Measurements from ENCODE around the gene SPA17. TPM values are rescaled to one million over a fixed set of nuclear protein-coding genes. Genes with fewer than 3 reads are reported as not detected.

Gene SPA17
- total RNA-seq, result 10 to 100 TPM; 14.4 to 15.6 TPM
- polyA plus RNA-seq, result 10 to 100 TPM; 16.4 to 28.9 TPM
- long read RNA-seq, donor 1, full-length matches to known transcripts, result 6 of 6 reads
- long read RNA-seq, donor 1, partial matches to known transcripts, result 0 of 6 reads
- long read RNA-seq, donor 1, other reads (novel, unspliced or antisense), result 0 of 6 reads
- long read RNA-seq, donor 2, partial matches to known transcripts, result 0 of 2 reads
- long read RNA-seq, donor 2, other reads (novel, unspliced or antisense), result 0 of 2 reads
- long read RNA-seq, donor 3, full-length matches to known transcripts, result 8 of 8 reads
- long read RNA-seq, donor 3, partial matches to known transcripts, result 0 of 8 reads
- long read RNA-seq, donor 3, other reads (novel, unspliced or antisense), result 0 of 8 reads
- long read RNA-seq, donor 4, full-length matches to known transcripts, result 1 of 1 reads
- long read RNA-seq, donor 4, partial matches to known transcripts, result 0 of 1 reads
- long read RNA-seq, donor 4, other reads (novel, unspliced or antisense), result 0 of 1 reads
- long read RNA-seq, donor 5, transcript SPA17-201 (5 exons, 853 nt), result major isoform, 5 of 5 reads
- long read RNA-seq, donor 5, partial matches to known transcripts, result 0 of 5 reads
- long read RNA-seq, donor 5, other reads (novel, unspliced or antisense), result 0 of 5 reads

DNA sequence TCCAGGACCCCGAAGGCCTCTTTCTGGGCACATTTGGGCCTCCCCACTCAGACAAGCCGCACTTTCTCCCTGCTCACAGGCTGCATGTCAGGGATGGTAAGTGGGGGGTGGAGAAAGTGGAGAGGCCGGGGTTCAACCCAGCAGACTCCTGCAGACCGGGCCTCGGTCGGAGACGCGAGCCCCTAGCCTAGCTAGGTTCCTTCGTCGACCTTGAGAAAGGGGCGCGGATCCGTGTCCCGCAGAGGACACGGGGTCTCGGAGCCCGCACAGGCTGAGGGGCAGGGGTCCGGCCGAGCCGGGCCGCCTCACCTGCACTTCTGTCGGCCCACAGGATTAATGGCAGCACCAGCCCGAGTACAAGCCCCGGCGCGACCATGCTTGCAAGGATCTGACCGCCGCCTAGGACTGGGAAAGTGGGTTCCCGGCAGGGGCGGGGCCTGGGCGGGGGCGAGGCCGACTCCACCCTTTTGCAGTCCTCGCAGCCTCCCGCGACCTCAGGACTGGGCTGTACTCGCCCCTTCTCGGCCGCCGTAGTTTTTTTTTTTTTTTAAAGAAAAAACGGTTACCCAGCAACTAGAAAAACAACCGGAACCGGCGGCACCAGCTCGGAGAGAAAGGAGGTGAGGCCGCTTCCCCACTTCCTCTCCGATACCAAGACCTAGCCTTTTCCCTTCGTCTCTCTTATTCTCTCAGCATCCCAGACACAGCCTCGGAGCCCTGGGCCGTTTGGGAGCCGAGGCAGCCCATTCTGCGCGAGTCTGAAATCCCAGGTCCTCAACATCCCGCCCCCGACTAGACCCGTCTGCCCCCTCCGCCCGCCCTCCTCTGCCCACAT lies at the start of gene SPA17, which contains the start of gene SIAE:
Gene SPA17, plus strand, starts transcription at position 572 of the 835 bp plus-strand sequence. CDS start 1,361 bp downstream, outside the sequence.
Gene SIAE, minus strand, starts transcription at position 407 of the 835 bp plus-strand sequence. Its CDS starts 31 bp downstream, at position 376.
- peaks cover 0 to 24% (median 3%) of the 10 kb centered on the region in 5 donors for H3K4me1 ChIP-seq (ENCODE audit: control insufficient read depth in 5 of 5, insufficient read depth in 5 of 5, low read length in 5 of 5)
- TF ChIP-seq, protein P1, sequence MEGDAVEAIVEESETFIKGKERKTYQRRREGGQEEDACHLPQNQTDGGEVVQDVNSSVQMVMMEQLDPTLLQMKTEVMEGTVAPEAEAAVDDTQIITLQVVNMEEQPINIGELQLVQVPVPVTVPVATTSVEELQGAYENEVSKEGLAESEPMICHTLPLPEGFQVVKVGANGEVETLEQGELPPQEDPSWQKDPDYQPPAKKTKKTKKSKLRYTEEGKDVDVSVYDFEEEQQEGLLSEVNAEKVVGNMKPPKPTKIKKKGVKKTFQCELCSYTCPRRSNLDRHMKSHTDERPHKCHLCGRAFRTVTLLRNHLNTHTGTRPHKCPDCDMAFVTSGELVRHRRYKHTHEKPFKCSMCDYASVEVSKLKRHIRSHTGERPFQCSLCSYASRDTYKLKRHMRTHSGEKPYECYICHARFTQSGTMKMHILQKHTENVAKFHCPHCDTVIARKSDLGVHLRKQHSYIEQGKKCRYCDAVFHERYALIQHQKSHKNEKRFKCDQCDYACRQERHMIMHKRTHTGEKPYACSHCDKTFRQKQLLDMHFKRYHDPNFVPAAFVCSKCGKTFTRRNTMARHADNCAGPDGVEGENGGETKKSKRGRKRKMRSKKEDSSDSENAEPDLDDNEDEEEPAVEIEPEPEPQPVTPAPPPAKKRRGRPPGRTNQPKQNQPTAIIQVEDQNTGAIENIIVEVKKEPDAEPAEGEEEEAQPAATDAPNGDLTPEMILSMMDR (IDR thresholded peaks at IDR 0.05; ENCODE audit: control extremely low read depth, extremely low read depth), result no peak
- WGBS, 2 donors, result 1% methylated on average over 55 to 58 of the region's 58 CpGs

DNA sequence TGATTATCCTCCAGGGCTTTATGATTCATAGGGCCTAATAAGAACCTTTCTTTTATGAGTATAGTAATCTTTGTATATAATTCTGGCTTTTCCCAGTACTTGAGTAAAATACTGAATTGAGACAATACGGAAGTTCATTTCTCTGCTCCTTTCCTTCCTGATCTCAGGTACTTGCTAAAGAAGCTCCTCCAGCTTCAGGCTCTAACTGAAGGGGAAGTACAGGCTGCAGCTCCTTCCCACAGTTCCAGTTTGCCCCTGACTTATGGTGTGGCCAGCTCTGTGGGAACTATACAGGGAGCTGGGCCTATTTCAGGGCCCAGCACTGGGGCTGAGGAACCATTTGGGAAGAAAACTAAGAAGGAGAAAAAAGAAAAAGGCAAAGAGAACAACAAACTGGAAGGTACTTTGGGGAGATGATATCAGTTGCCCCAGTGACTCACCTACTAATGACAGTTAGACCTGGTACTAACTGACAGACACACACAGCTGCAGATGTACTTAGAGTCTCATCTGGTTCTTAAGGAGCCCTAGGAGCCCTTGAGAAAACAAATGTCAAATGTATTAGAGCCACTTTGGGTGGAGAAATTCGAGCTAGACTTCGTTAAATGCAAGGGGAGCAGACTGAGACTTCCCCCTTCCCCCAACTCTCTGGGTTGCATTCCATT lies 48.1 kb upstream of the SPA17 start:
- Histone ChIP-seq H3K27ac (ENCODE audit: low read depth in 1 of 2, low read length in 1 of 2) (no peak overlapping the region), H3K4me1 (ENCODE audit: control insufficient read depth in 5 of 5, insufficient read depth in 5 of 5, low read length in 5 of 5) (peaks cover 0 to 10% (median 4%) of the 10 kb centered on the region in 5 donors), H3K27me3 (ENCODE audit: control insufficient read depth in 3 of 3, insufficient read depth in 3 of 3, low read length in 2 of 3) (no peaks in the 10 kb centered on the region), H3K9me3 (ENCODE audit: control insufficient read depth in 4 of 4, insufficient read depth in 3 of 4, low read length in 3 of 4) (no peaks in the 10 kb centered on the region), H3K4me3 (no peak overlapping the region), H3K9ac (ENCODE audit: insufficient read depth in 1 of 2, low read length in 2 of 2) (no peak overlapping the region), H3K36me3 (ENCODE audit: control insufficient read depth in 4 of 4, insufficient read depth in 4 of 4, low read length in 4 of 4) (peaks cover 15 to 30% (median 23%) of the 10 kb centered on the region in 4 donors)
- TF ChIP-seq, protein P1 (IDR thresholded peaks at IDR 0.05; ENCODE audit: control extremely low read depth, extremely low read depth), result no peak
- ATAC-seq (ENCODE audit: insufficient read depth, low FRiP score), result no peak
- no peak for DNase-seq
- 78 to 92% methylated on average over 3 of the region's 3 CpGs for WGBS, 2 donors

More for the DNA sequence above, at the start of gene SPA17, which contains the start of gene SIAE:
- peak within 1 kb of the TSS; percentile 67 to 89 for H3K9ac ChIP-seq (ENCODE audit: insufficient read depth in 1 of 2, low read length in 2 of 2)
- H3K4me3 ChIP-seq, result peak within 1 kb of the TSS; percentile 77
- H3K9me3 ChIP-seq (ENCODE audit: control insufficient read depth in 4 of 4, insufficient read depth in 3 of 4, low read length in 3 of 4), result no peaks in the 10 kb centered on the region
- ATAC-seq (ENCODE audit: insufficient read depth, low FRiP score) (peak; percentile 97), DNase-seq (peak; percentile 97)
- H3K36me3 ChIP-seq (ENCODE audit: control insufficient read depth in 4 of 4, insufficient read depth in 4 of 4, low read length in 4 of 4), result no peaks in the 10 kb centered on the region
- no peaks in the 10 kb centered on the region for H3K27me3 ChIP-seq (ENCODE audit: control insufficient read depth in 3 of 3, insufficient read depth in 3 of 3, low read length in 2 of 3)
- peak within 1 kb of the TSS; percentile 79 to 88 for H3K27ac ChIP-seq (ENCODE audit: low read depth in 1 of 2, low read length in 1 of 2)

DNA sequence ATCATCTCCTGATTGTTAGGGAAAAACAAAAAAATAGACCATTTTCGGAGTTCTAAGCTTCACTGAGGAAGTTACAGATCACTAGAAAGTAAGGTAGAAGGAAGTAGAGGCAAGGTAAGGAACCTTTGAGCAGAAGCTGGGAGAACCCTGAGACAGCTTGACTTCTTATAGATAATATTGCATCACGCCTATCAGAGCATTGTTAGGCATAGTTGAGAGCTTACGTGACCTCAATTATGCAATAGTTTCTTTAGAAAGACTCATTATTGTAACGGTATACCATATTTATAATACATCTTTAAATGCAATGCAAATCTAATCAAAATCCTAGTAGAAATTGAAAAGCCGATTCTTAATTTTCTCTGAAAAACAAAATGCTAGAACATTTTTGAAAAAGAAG lies 46.2 kb upstream of the SPA17 start:
- Histone ChIP-seq H3K9me3 (ENCODE audit: control insufficient read depth in 4 of 4, insufficient read depth in 3 of 4, low read length in 3 of 4) (no peaks in the 10 kb centered on the region), H3K36me3 (ENCODE audit: control insufficient read depth in 4 of 4, insufficient read depth in 4 of 4, low read length in 4 of 4) (peaks cover 28 to 46% (median 38%) of the 10 kb centered on the region in 4 donors)
- WGBS, 2 donors, result 56 to 80% methylated on average over 5 of the region's 5 CpGs

More for the DNA sequence above, 46.2 kb upstream of the SPA17 start:
- peaks cover 0 to 10% (median 4%) of the 10 kb centered on the region in 5 donors for H3K4me1 ChIP-seq (ENCODE audit: control insufficient read depth in 5 of 5, insufficient read depth in 5 of 5, low read length in 5 of 5)
- no peak overlapping the region for H3K27ac ChIP-seq (ENCODE audit: low read depth in 1 of 2, low read length in 1 of 2)
- no peak overlapping the region for H3K4me3 ChIP-seq
- no peaks in the 10 kb centered on the region for H3K27me3 ChIP-seq (ENCODE audit: control insufficient read depth in 3 of 3, insufficient read depth in 3 of 3, low read length in 2 of 3)
- ATAC-seq (ENCODE audit: insufficient read depth, low FRiP score), result no peak
- TF ChIP-seq, protein P1 (IDR thresholded peaks at IDR 0.05; ENCODE audit: control extremely low read depth, extremely low read depth), result no peak
- DNase-seq, result no peak
- H3K9ac ChIP-seq (ENCODE audit: insufficient read depth in 1 of 2, low read length in 2 of 2), result no peak overlapping the region

Data from lung (tissue), 16 donors.